IPS-18c (cell line): ENCODE measurements around the gene RAPGEF1.

Experiments used
- H3K4me3 ChIP-seq: 2 replicates; pipeline ENCODE4 v1.7.0; 2013; ENCODE audit warnings: low read depth, mild to moderate bottlenecking, low read length, moderate library complexity; ENCODE audit not compliant: insufficient read depth
- H3K9me3 ChIP-seq: one replicate; pipeline ENCODE4 v1.6.1; 2013; ENCODE audit warnings: mild to moderate bottlenecking, low read length, moderate library complexity; ENCODE audit not compliant: control insufficient read depth, insufficient read depth

Gene RAPGEF1

GRCh38 chr9:131735238-131736128 lies 4.4 kb downstream of the RAPGEF1 start:
- H3K4me3 ChIP-seq = no peak overlapping the region
- no peaks in the 10 kb centered on the region for H3K9me3 ChIP-seq

GRCh38 chr9:131734781-131735180 lies 5.1 kb downstream of the RAPGEF1 start:
- Histone ChIP-seq H3K9me3 (no peaks in the 10 kb centered on the region), H3K4me3 (no peak overlapping the region)

- no peak overlapping the region for H3K4me3 ChIP-seq
- H3K9me3 ChIP-seq = no peaks in the 10 kb centered on the region
These were observed 5.7 kb downstream of the RAPGEF1 start for GRCh38 chr9:131734165-131734610.

GRCh38 chr9:131733541-131734061 lies 6.3 kb downstream of the RAPGEF1 start:
- no peaks in the 10 kb centered on the region for H3K9me3 ChIP-seq

GRCh38 chr9:131732636-131733289 lies 7.1 kb downstream of the RAPGEF1 start:
- Histone ChIP-seq H3K9me3 (no peaks in the 10 kb centered on the region), H3K4me3 (no peak overlapping the region)

More at GRCh38 chr9:131733541-131734061, 6.3 kb downstream of the RAPGEF1 start:
- H3K4me3 ChIP-seq = no peak overlapping the region

GRCh38 chr9:131732061-131732526 lies 7.8 kb downstream of the RAPGEF1 start:
- Histone ChIP-seq H3K9me3 (no peaks in the 10 kb centered on the region), H3K4me3 (no peak overlapping the region)

- Histone ChIP-seq H3K9me3 (no peaks in the 10 kb centered on the region), H3K4me3 (no peak overlapping the region)
These were observed 8.2 kb downstream of the RAPGEF1 start for GRCh38 chr9:131731644-131732043.

GRCh38 chr9:131731237-131731636 lies 8.6 kb downstream of the RAPGEF1 start:
- H3K4me3 ChIP-seq = no peak overlapping the region
- H3K9me3 ChIP-seq = no peaks in the 10 kb centered on the region

- H3K4me3 ChIP-seq = no peak overlapping the region
- no peaks in the 10 kb centered on the region for H3K9me3 ChIP-seq
These were observed 10.9 kb downstream of the RAPGEF1 start for GRCh38 chr9:131728961-131729360.

GRCh38 chr9:131728546-131728910 lies 11.3 kb downstream of the RAPGEF1 start:
- no peak overlapping the region for H3K4me3 ChIP-seq
- H3K9me3 ChIP-seq = no peaks in the 10 kb centered on the region

GRCh38 chr9:131727795-131728545 lies 11.9 kb downstream of the RAPGEF1 start:
- Histone ChIP-seq H3K4me3 (no peak overlapping the region), H3K9me3 (no peaks in the 10 kb centered on the region)

- no peaks in the 10 kb centered on the region for H3K9me3 ChIP-seq
- no peak overlapping the region for H3K4me3 ChIP-seq
These were observed 12.6 kb downstream of the RAPGEF1 start for GRCh38 chr9:131727184-131727759.

GRCh38 chr9:131724683-131725082 lies 15.2 kb downstream of the RAPGEF1 start:
- no peak overlapping the region for H3K4me3 ChIP-seq

GRCh38 chr9:131723632-131724031 lies 16.2 kb downstream of the RAPGEF1 start:
- H3K4me3 ChIP-seq = no peak overlapping the region
- no peaks in the 10 kb centered on the region for H3K9me3 ChIP-seq

More at GRCh38 chr9:131724683-131725082, 15.2 kb downstream of the RAPGEF1 start:
- H3K9me3 ChIP-seq = no peaks in the 10 kb centered on the region

GRCh38 chr9:131722255-131722654 lies 17.6 kb downstream of the RAPGEF1 start:
- H3K4me3 ChIP-seq = no peak overlapping the region
- no peaks in the 10 kb centered on the region for H3K9me3 ChIP-seq

- no peaks in the 10 kb centered on the region for H3K9me3 ChIP-seq
- H3K4me3 ChIP-seq = no peak overlapping the region
These were observed 18.8 kb downstream of the RAPGEF1 start for GRCh38 chr9:131721076-131721475.

- Histone ChIP-seq H3K9me3 (no peaks in the 10 kb centered on the region), H3K4me3 (no peak overlapping the region)
These were observed 19.5 kb downstream of the RAPGEF1 start for GRCh38 chr9:131720330-131720729.
